Ramos (cell line): ENCODE data around the gene ARL11.
"Not testable (repeated sequence)": the region's sequence is repeated elsewhere in the genome, so short reads cannot be mapped to it uniquely, and the experiment has no call there.

ENCODE experiments used
- in situ Hi-C: fragments of 300-500 bp; cut with MboI; formaldehyde crosslinking; loops from one replicate; pipeline ENCODE4 v1.14.3; 2022; ENCODE audit warnings: low sequenced_read_pairs; ENCODE audit not compliant: unreplicated experiment

ARL11 gene

DNA sequence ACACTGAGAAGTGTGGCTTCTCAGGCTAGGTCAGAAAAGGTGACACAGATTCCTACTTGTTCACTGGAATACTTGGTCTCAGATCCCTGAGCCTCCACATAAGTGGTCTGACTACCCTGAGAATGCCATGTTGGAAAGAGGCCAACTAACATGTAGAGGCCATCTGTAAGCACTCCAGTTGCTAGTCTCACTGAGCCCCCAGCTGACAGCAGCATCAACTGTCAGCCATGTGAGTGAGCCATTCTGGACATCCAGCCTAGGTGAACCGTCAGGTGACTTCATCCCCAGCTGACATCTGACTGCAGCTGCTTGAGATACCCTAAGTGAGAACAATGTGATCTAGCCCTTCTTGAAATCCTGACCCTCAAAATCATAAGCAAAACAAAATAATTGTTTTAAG, 18.1 kb upstream of the ARL11 start:
- in situ Hi-C loops: no loop called here

DNA sequence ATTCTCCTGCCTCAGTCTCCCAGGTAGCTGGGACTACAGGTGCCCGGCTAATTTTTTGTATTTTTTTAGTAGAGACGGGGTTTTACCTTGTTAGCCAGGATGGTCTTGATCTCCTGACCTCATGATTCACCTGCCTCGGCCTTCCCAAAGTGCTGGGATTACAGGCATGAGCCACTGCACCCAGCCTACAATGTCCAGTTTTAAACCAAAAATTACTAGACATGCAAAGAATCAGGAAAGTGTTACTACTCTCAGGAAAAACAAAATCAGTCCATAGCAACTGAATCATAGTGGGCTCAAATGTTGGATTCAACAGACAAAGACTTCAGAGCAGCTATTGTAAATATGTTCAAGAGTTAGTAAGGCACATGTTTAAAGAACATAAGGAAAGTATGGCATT, 16.3 kb upstream of the ARL11 start:
- in situ Hi-C loops: not testable (repeated sequence)

DNA sequence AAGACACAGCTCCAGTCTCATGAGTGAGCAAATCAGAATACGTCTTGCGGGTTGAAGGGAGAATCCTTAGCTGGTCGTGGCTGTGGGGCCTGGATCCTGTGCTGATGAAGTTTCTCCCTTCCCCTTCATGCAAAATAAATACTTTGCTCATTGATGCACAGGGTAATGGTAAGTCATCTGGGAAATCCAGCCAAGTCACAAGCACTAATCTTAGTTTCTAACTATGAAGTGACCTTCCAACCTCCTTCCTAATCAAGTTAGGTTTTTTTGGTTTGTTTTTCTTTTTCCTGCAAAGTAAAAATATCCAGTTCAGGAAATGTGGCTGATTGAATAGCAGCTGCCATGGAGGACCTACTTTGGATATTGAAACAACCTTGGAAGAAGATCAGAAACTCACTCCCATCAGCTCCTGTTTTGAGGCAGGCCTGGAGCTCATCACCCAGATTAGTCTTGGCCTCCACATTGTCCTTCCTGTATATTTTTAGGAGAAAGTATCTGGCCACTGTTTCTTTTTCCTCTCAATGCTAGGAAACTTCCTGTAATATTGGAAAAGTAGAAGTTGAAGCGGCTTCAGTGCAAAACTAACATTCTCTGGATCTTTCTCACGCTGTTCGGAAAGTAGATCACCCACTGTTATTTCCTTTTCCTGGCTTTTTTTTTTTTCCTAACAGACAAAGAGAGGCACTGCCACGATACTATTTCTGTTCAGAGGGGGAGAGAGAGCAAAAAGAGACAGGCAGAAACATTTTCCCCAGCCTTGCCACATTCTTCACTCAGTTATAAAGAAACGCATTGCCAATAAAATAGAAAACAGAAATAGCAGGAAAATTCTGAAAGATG, 12.3 kb upstream of the ARL11 start:
- in situ Hi-C loops: no loop called here

DNA sequence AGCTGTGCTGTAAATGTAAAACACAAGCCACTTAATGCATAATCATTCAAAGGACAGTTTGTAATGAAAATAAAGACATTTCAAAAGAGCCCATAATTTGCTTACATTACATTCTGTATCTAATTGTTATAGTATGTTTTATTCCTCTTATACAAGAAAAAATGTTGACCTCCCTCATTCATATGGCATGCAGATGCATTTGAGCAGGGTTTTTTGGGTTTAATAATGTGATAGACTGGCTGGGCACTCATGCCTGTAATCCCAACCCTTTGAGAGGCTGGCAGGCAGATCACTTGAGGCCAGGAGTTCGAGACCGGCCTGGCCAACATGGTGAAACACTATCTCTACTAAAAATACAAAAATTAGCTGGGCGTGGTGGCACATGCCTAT, 11.6 kb upstream of the ARL11 start:
- in situ Hi-C loops: no loop called here

DNA sequence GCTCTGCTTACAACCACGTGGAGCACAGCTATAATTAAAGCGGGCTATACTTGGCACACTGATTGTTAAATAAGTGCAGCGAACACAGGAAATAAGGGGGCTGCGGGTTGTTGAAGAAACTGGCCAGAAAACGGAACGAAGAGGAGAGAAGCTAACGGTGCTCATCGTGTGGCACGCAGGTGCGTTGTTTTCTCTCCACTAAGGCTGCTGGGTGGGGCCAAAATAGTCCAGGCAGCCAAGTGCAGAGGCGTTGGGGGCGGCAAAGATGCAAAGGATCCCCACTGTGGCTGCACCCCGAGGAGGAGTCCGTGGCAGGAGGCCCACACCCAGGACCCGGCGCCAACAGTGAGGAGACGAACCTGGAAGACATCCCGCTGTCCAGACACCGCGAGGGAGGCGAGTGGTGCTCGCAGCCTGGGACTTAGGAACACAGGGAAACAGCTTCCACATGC, 8.1 kb upstream of the ARL11 start:
- in situ Hi-C loops: no loop called here

DNA sequence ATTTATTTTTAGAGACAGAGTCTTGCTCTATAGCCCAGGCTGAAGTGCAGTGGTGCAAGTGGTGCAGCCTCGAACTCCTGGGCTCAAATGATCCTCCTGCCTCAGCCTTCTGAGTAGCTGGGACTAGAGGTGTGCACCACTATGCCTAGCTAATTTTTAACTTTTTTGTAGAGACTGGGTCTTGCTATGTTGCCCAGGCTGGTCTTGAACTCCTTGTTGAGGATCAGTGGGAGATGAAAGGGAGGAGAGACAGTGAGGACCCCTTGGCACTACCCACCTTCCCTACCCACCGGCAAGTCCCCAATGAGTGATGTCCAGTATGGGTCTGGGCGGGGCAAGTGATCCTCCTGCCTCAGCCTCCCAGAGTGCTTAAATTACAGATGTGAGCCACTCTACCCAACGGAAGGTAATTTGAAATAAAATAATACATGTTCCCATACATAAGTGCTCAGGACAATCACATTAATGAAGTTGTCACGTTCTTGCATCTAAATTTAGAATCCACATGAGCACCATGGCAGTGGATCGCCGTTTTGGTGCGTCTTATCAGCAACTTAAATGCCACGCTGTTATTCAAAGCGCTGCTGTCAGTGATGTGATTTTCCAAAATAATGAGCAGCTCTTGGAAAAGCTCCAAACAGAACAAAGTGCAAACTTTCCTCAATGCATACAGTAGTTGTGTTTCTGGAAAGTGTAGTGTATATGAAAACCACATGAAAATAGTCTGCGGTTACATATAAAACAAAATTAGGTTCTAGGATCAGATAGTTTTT, 5.9 kb upstream of the ARL11 start:
- in situ Hi-C loops: no loop called here

DNA sequence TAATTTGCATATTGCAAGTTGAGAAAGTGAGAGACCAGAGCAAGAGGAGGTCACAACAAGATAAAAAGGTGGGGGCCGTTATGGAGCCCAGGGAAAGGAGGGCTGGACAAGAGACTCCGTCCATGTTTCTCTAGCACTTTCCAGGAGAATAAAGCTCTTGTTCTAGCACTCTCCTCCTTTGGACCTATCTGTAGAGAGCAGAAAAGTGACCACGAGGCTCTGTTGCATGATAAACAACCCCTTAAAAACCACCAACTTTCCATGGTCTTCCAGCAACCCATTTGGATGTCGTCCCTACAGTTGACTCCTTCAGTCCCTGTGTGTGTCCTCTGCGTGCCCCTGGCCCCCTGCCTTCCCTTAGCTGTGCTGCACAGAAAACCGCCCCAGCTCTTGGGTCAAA, 4.1 kb upstream of the ARL11 start:
- in situ Hi-C loops: no loop called here

DNA sequence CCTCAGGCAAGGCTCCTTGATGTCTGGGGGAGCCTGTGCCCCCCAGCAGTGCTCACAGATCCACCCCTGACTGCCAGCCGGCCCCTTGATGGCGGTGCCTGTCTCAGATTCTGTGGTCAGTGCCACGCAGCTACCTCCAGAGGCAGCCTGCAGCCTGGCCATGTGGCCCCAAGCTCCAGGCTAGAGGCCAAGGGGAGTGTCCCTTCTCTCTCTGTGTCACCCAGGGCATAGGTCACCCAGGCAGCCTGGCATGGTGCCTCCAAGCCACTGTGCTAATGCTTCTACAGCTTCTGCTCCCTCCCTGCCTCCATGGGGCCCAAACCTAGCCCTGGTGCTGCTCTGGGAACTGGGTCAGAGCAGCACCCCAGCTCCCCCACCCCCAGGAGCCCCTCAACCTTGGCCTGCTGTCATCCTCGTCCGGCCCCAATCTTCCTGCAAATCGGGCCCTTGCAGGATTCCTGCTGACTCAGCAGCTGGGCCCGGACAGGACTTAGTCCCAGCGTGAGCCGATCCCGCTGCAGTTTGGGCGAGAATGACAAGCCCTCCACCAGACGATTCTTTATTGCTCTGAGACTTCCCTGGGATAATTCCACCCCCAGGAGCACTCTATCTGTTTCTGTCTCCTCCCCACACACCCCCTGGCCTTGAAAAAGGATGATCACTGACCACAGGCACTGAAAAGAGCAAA, 2.8 kb upstream of the ARL11 start:
- in situ Hi-C loops: no loop called here

DNA sequence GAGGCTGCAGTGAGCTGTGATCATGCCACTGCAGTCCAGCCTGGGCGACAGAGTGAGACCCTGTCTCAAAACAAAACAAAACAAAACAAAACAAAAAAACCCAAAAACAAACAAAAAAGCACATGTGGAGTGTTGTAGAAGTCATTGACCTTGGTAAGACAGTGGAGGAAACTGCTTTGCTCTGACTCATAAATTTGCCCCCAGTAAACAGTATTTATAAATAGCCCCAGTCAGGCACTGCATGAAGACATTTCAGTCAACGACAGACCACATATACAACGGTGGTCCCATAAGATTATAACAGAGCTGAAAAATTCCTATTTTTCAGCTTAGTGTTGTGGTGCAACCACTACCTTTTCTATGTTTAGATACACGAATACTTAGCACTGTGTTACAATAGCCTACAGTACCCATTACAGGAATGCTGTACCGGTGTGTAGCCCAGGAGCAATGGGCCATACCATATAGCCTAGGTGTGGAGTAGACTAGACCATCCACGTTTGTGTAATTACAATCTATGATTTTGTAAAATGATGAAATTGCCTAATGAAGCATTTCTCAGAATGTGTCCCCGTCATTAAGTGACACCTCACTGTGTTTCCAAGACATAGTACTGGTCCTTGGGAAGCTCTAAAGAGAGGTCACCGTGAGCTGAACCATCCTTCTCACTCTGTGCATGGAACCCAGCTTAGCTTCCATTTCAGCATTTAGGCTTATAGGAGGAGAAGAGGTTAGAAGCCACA, 1.1 kb downstream of the ARL11 start:
- in situ Hi-C loops: no loop called here

DNA sequence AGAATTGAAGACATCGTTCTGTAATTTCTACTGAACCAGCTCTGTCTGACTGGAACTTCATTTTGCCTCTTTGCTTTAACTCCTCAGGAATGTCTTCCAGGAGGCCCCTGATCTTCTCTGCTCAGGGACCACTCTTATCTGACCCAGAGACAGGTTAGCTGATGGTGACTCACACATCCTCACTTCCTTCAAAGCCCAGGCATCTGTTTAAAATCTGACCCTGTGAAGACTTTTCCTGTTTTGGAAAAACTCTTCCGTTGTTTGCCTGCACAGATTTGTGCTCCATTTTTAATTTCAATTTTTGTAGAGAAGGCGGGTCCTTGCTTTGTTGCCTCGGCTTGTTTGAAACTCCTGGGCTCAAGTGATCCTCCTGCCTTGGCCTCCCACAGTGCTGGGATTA, 1.6 kb downstream of the ARL11 start:
- in situ Hi-C loops: no loop called here

DNA sequence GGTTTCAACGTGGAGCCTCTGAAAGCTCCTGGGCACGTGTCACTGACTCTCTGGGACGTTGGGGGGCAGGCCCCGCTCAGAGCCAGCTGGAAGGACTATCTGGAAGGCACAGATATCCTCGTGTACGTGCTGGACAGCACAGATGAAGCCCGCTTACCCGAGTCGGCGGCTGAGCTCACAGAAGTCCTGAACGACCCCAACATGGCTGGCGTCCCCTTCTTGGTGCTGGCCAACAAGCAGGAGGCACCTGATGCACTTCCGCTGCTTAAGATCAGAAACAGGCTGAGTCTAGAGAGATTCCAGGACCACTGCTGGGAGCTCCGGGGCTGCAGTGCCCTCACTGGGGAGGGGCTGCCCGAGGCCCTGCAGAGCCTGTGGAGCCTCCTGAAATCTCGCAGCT, 2.3 kb downstream of the ARL11 start:
- in situ Hi-C loops: no loop called here

DNA sequence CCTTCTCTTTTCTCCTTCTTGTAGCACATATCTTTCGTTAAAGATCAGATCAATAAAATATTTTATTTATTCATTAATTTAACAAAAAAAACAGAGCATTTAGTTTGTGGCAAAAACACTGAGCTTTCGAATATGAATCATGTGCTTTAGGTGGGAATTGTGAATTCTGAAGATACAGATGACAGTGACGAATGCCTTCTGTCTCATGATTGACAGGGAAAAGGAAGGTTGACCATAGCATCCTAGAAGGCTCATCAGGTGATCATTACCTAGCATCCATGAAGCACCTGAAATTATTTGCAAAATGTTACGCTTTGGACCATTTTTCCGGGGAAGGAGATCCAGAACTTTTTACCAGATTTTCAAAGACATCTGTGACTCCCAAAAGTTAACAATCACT, 3.8 kb downstream of the ARL11 start:
- in situ Hi-C loops: no loop called here

DNA sequence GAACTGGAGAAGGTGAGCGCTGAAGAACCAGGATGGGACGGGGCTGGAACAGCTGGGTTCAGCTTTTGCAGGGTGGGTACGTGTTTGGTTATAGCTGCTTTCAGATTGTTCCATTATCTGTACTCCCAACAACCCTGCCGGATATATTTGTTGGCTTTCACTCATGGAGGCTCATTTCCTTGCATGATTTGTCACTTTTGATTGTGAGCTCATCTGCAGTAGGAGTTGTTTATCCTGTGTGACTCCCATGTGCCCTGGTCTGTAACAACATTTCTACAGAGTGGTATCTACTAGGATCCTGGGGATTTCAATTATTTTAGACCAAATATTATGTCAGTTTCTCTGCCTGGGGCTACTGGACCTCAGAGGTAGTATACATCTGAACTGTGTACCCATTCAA, 5.4 kb downstream of the ARL11 start:
- in situ Hi-C loops: no loop called here

DNA sequence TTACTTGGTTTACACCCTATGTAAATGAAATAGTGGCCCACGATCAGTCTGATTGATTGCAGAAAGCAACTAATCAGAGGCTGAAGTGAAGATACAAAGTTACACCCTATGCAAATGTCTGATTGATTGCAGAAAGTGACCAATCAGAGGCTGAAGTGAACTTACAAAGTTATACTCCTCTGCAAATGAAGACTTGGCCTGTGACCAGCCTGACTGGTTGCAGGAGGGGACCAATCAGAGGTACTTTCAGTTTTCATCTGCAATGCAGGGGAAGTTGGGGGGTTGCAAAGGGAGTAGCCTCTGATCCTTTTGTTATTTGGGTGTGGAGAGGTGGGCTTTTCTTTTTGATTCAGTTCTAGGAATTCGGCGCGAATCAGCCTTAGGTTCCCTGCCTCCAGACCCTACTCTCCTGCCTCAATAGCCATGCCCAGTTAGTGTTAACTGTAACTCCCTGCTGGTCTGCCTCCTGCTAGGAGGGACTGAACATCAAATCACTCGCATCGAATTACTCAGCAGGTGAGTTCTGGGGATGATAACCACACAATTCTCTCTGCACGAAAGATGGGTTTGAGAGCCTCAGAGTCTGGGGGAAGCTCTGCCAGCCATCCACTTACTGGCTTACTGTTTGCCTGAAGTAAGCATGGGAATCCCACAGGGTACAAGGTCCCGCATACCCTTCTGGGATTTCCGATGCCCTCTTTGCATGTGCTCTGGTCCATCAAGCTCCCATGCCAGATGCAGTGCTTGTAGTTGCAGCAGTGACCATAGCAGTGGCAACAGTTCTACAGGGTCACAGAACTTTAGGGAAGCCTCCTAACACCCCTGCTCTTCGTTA, 7.5 kb downstream of the ARL11 start:
- in situ Hi-C loops: no loop called here

DNA sequence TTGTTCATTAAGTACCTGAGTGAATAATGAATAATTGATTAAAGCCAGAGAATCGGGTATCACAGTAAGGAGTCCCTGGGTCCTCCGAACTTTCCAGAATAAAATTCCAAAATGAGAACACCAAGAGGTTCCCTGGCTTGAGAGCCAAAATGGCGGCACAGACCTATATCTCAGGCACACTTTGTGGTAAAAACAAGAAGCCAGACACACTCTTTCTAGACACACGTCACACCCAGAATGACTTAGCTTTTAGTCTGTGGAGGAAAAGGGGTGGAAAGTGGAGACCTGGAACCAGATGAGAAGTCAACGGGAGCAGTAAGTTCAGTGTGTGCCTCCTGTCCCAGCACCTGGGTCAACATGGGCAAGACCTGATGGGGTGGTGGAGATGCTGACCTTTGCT, 8.4 kb downstream of the ARL11 start:
- in situ Hi-C loops: no loop called here

DNA sequence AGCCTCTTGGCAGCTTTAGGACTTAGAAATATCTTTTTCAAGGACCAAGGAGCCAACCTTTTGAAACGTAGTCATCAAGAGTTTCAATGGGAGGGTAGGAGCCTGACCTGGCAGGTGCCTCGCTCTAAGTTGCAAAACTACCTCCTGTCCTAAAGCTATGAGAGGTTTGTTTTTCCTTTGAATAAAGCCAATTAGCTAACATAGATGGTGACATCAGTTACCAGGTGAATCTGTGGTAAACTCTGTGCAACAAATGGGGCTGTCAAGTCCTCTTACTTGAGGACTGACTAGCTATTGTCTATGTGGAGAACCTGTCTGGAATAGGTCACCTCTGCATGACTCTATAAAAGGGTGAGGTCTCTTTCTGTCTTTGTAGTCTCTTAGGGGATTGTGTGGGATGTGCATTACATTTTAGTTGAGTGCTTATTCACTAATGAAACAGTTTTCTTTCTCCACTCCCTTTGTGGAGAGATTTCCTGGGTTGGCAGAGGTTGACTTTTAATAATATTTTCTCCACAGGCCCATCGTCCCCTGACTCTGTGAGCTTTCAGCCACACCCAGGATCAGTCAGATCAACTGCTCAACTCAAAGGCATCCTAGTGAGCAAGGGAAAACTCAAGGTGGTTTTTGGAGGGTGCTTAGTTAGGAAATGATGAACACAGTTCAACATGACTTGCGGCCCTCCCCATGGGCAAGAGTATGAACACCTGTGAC, 9.9 kb downstream of the ARL11 start:
- in situ Hi-C loops: no loop called here

DNA sequence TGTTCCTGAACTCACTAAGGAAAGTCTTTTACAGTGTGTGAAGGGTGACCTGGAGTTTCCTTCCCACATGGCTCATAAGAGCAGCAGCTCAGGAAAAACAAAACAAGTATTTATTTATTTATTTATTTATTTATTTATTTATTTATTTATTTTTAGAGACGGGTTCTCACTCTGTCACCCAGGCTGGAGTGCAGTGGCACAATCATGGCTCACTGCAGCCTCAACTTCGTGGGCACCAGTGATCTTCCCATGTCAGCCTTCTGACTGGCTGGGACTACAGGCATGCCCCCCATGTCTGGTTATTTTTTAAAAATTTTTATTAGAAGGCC, 10.4 kb downstream of the ARL11 start:
- in situ Hi-C loops: no loop called here

DNA sequence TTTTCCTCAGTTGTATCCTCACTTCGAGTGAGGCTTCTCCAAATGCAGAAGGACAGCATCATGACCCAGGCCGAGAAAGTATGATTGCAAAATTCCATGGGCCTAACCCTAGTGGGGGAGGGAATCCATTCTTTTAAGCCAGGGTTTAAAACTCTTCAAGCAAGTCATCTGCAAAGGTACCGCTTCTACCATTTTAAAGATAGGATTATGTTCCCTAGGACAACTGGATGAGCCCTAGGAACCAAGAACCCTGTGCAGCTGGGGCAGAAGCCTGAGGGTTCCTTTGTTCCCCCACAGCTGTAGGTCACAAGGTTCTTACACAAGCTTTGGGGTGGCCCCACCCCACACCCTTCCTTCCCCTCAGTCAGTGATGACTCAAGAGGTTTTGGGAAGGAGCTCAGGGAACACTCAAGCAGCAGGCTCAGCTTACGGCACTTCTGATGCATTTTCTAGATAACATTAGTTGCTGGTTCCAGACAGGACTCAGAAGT, 13.5 kb downstream of the ARL11 start:
- in situ Hi-C loops: no loop called here
